HepG2 (cell line): ENCODE results near the gene PPP1R13B.

Experiments used
- FLYWCH1 ChIP-seq: sonication (generic); formaldehyde crosslinking; IDR thresholded peaks from 2 replicates; pipeline ENCODE4 v1.8.1; 2023; ENCODE audit warnings: mild to moderate bottlenecking, missing genetic modification reagents
- RXRB ChIP-seq: IDR thresholded peaks from 2 replicates; pipeline ENCODE4 v1.6.1; 2016; ENCODE audit warnings: borderline replicate concordance, missing genetic modification reagents, missing compliant biosample characterization

DNA sequence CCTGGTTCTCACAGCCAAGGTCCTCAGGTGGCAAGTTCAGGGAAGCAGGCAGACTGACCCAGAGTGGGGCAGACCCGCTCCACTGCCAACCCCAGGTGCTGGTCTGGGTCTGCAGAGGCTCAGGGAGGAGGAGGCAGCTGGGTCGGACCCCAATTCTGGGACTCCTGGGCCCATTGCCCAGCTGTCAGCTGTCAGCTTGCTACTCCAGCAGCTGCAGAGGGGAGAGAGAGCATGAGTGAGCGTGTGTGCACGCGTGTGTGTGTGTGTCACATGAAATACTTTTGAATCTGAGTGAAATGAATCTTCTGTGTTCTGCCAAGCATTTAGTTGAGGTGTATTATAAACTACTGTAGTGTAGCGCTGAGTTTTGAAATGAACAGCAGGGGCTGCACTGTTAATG is 162.9 kb downstream of the PPP1R13B start:
- TF ChIP-seq RXRB (CRISPR knock-in tag) (no peak), FLYWCH1 (CRISPR knock-in tag) (no peak)
